Measurements from ENCODE around the gene DMTF1. TPM values are rescaled to one million over a fixed set of nuclear protein-coding genes. Genes with fewer than 3 reads are reported as not detected.
A peak's percentile ranks its signal among the peaks of the same experiment; 100 is the strongest.

Gene DMTF1
- total and polyA plus RNA-seq, 9 of the 15 experiments (the other 6 are each of a cell fraction or from before 2014, with no cell fraction given), result 25.7 to 208 (median 74.7) TPM

GRCh38 chr7:87173471-87173870 is 21.2 kb downstream of the DMTF1 start:
- Histone ChIP-seq H3K4me3 (no peak overlapping the region), H3K9me3 (replicated peaks; ENCODE audit: control insufficient read depth, insufficient read depth, low read depth, low read length) (no peaks in the 10 kb centered on the region), H2AFZ (ENCODE audit: low read depth, low read length) (no peak overlapping the region), H3K27me3 (ENCODE audit: control insufficient read depth in 2 of 2, insufficient read depth in 2 of 2, low read length in 2 of 2) (no peaks in the 10 kb centered on the region), H3K9ac (ENCODE audit: insufficient read depth in 1 of 2, low read depth in 2 of 2, low read length in 2 of 2) (no peak overlapping the region), H3K4me2 (ENCODE audit: insufficient read depth, low read length) (no peak overlapping the region), H3K4me1 (replicated peaks in 1 of 2; ENCODE audit: control insufficient read depth in 2 of 2, insufficient read depth in 2 of 2, low read length in 2 of 2) (no peaks in the 10 kb centered on the region), H3K27ac (ENCODE audit: extremely low read depth, low read depth, low read length) (no peak overlapping the region), H3K9me1 (ENCODE audit: control insufficient read depth, insufficient read depth, low read length) (no peaks in the 10 kb centered on the region), H3K36me3 (ENCODE audit: control insufficient read depth, insufficient read depth, low read length) (peaks cover 96% of the 10 kb centered on the region), H4K20me1 (replicated peaks; ENCODE audit: control insufficient read depth, insufficient read depth, low read length) (no peaks in the 10 kb centered on the region), H3K79me2 (ENCODE audit: control insufficient read depth, insufficient read depth, low read length) (peaks cover 2% of the 10 kb centered on the region; the same call in 1 of the 3 replicates)
- intact Hi-C loops (cut with micrococcal nuclease) (no loop called here), in situ Hi-C loops (cut with MboI) (no loop called here)
- ATAC-seq, result no peak
- no peak for DNase-seq (ENCODE audit: extremely low read depth in 1 of 4, low spot score in 3 of 4)
- 58% methylated on average over 1 of the region's 1 CpG for WGBS (ENCODE audit: insufficient coverage, low coverage, missing lambda C conversion rate)
- FAIRE-seq, result no peak
- ChIA-PET CTCF (ENCODE audit: low intra/inter-chr PET ratio) (no interaction called here), POLR2A (interaction anchor here (0.9 to 3.1 kb wide), 3 partner anchors 12 to 261 kb away, joined by 3 to 10 read pairs (median 7); partner anchors contain the start of gene DMTF1)
- BruUV-seq (replicated peaks), result no TSS peak
- TF ChIP-seq DEAF1 (CRISPR knock-in tag; IDR thresholded peaks at IDR 0.05), result no peak
- TF ChIP-seq ARID1B (IDR thresholded peaks at IDR 0.05), result peak; percentile 17; the same call in 1 of the 2 replicates
- no peak for TF ChIP-seq TAL1 (IDR thresholded peaks at IDR 0.05)
- TF ChIP-seq ZNF449 (CRISPR knock-in tag; IDR thresholded peaks at IDR 0.05), result no peak
- TF ChIP-seq POLR2AphosphoS2 (IDR thresholded peaks at IDR 0.05; ENCODE audit: low read length), result no peak
- peak; percentile 71 for TF ChIP-seq FOSL1 (tag; conservative IDR thresholded peaks at IDR 0.05)
- peak; percentile 50 for TF ChIP-seq HMBOX1 (IDR thresholded peaks at IDR 0.05)
- TF ChIP-seq TCF7L2 (IDR thresholded peaks at IDR 0.05; ENCODE audit: low read depth, low read length), result no peak
- TF ChIP-seq HBP1 (CRISPR knock-in tag; IDR thresholded peaks at IDR 0.05), result no peak

Data from K562 (cell line).